Fibroblast of gingiva (primary cell): ENCODE data around the gene MYD88.

Source experiments
- DNase-seq: peaks from one replicate; pipeline ENCODE4 v3.0.0-alpha.2; 2011; ENCODE audit warnings: low read depth

The MYD88 gene

GRCh38 chr3:38112378-38112761, 26.1 kb upstream of the MYD88 start:
- no peak for DNase-seq

- DNase-seq, result no peak
These were observed 24.2 kb upstream of the MYD88 start for GRCh38 chr3:38114052-38114874.

- no peak for DNase-seq
These were observed 23.4 kb upstream of the MYD88 start for GRCh38 chr3:38114875-38115644.

GRCh38 chr3:38115645-38116427, 22.6 kb upstream of the MYD88 start:
- no peak for DNase-seq

- no peak for DNase-seq
These were observed 21.8 kb upstream of the MYD88 start for GRCh38 chr3:38116471-38117162.

GRCh38 chr3:38117163-38117716, 21.2 kb upstream of the MYD88 start:
- no peak for DNase-seq

GRCh38 chr3:38117748-38118420, 20.6 kb upstream of the MYD88 start:
- peak; percentile 57 for DNase-seq

- DNase-seq, result no peak
These were observed 19.8 kb upstream of the MYD88 start for GRCh38 chr3:38118421-38119247.

- DNase-seq, result no peak
These were observed 19.3 kb upstream of the MYD88 start for GRCh38 chr3:38119248-38119544.

GRCh38 chr3:38119821-38120692, 18.4 kb upstream of the MYD88 start:
- DNase-seq, result no peak

- DNase-seq, result no peak
These were observed 17.6 kb upstream of the MYD88 start for GRCh38 chr3:38120693-38121450.

GRCh38 chr3:38121451-38121831, 17.0 kb upstream of the MYD88 start:
- no peak for DNase-seq

GRCh38 chr3:38121832-38122461, 16.5 kb upstream of the MYD88 start:
- no peak for DNase-seq

GRCh38 chr3:38122712-38123290, 15.7 kb upstream of the MYD88 start:
- no peak for DNase-seq

GRCh38 chr3:38124324-38125122, 13.9 kb upstream of the MYD88 start:
- no peak for DNase-seq

- no peak for DNase-seq
These were observed 12.9 kb upstream of the MYD88 start for GRCh38 chr3:38125305-38126120.
